Neutrophil (primary cell): ENCODE measurements around the gene FEZF1.

ENCODE experiments used
- H3K27ac ChIP-seq: fragments of 200-600 bp; sonication (generic); 2 replicates; pipeline ENCODE4 v1.5.1; 2016; ENCODE audit warnings: mild to moderate bottlenecking, moderate library complexity
- H3K27me3 ChIP-seq: fragments of 200-600 bp; sonication (generic); 2 replicates; pipeline ENCODE4 v1.6.0; 2016; ENCODE audit warnings: mild to moderate bottlenecking
- H3K36me3 ChIP-seq: fragments of 200-600 bp; sonication (generic); 2 replicates; pipeline ENCODE4 v1.5.1; 2017
- H3K4me1 ChIP-seq, 2 experiments: fragments of 200-600 bp in 1 of 2; sonication (generic) in 1 of 2; 1 replicate in 1 of 2; 2 replicates in 1 of 2; pipeline versions ENCODE4 v1.5.1 to v1.6.1; 2013 to 2016; ENCODE audit warnings: low read depth in 1 of 2, low read length in 1 of 2, mild to moderate bottlenecking in 1 of 2, moderate library complexity in 1 of 2; ENCODE audit not compliant: control insufficient read depth in 1 of 2, insufficient read depth in 1 of 2
- H3K4me3 ChIP-seq, 2 experiments: fragments of 200-600 bp in 1 of 2; sonication (generic) in 1 of 2; 1 replicate in 1 of 2; 2 replicates in 1 of 2; pipeline ENCODE4 v1.5.1; 2013 to 2016; ENCODE audit warnings: low read depth in 1 of 2, low read length in 1 of 2, mild to moderate bottlenecking in 1 of 2, moderate library complexity in 1 of 2
- H3K9me3 ChIP-seq: fragments of 200-600 bp; sonication (generic); 2 replicates; pipeline ENCODE4 v1.5.1; 2016
- CTCF ChIP-seq: fragments of 200-600 bp; sonication (generic); IDR thresholded peaks from 2 replicates; pipeline ENCODE4 v1.5.1; 2016; ENCODE audit warnings: antibody characterized with exemption

FEZF1 gene

GRCh38 chr7:122311050-122311700 is 6.6 kb upstream of the FEZF1 start:
- no peaks in the 10 kb centered on the region for H3K9me3 ChIP-seq
- no peaks in the 10 kb centered on the region for H3K36me3 ChIP-seq
- TF ChIP-seq CTCF = no peak

GRCh38 chr7:122310119-122311021 is 5.8 kb upstream of the FEZF1 start:
- H3K27ac ChIP-seq = no peak overlapping the region
- H3K4me3 ChIP-seq = no peak overlapping the region
- no peaks in the 10 kb centered on the region for H3K9me3 ChIP-seq
- no peaks in the 10 kb centered on the region for H3K36me3 ChIP-seq
- TF ChIP-seq CTCF = no peak
- H3K4me1 ChIP-seq = no peaks in the 10 kb centered on the region
- peaks cover 100% of the 10 kb centered on the region for H3K27me3 ChIP-seq

More at GRCh38 chr7:122311050-122311700, 6.6 kb upstream of the FEZF1 start:
- H3K4me3 ChIP-seq = no peak overlapping the region
- H3K27ac ChIP-seq = no peak overlapping the region
- peaks cover 100% of the 10 kb centered on the region for H3K27me3 ChIP-seq
- no peaks in the 10 kb centered on the region for H3K4me1 ChIP-seq

GRCh38 chr7:122309421-122309820 is 4.9 kb upstream of the FEZF1 start:
- no peak for TF ChIP-seq CTCF
- peaks cover 100% of the 10 kb centered on the region for H3K27me3 ChIP-seq
- no peaks in the 10 kb centered on the region for H3K36me3 ChIP-seq
- no peak overlapping the region for H3K4me3 ChIP-seq
- H3K9me3 ChIP-seq = no peaks in the 10 kb centered on the region
- no peaks in the 10 kb centered on the region for H3K4me1 ChIP-seq
- H3K27ac ChIP-seq = no peak overlapping the region

GRCh38 chr7:122307228-122307621 is 2.7 kb upstream of the FEZF1 start:
- H3K4me1 ChIP-seq = no peaks in the 10 kb centered on the region
- no peak overlapping the region for H3K27ac ChIP-seq
- H3K9me3 ChIP-seq = no peaks in the 10 kb centered on the region
- no peaks in the 10 kb centered on the region for H3K36me3 ChIP-seq
- H3K4me3 ChIP-seq = no peak overlapping the region
- peaks cover 100% of the 10 kb centered on the region for H3K27me3 ChIP-seq
- no peak for TF ChIP-seq CTCF

GRCh38 chr7:122306320-122307227 is 2.0 kb upstream of the FEZF1 start:
- no peaks in the 10 kb centered on the region for H3K4me1 ChIP-seq
- no peak overlapping the region for H3K27ac ChIP-seq
- no peak overlapping the region for H3K4me3 ChIP-seq
- H3K9me3 ChIP-seq = no peaks in the 10 kb centered on the region
- H3K36me3 ChIP-seq = no peaks in the 10 kb centered on the region
- H3K27me3 ChIP-seq = peaks cover 100% of the 10 kb centered on the region
- no peak for TF ChIP-seq CTCF
